Progenitor cell of endocrine pancreas (in vitro differentiated cells): ENCODE measurements around the gene XIST. TPM values are rescaled to one million over a fixed set of nuclear protein-coding genes. Genes with fewer than 3 reads are reported as not detected.

ENCODE experiments used
- DNase-seq: peaks from one replicate; pipeline ENCODE4 v3.0.0; 2021; ENCODE audit warnings: low spot score; ENCODE audit not compliant: unreplicated experiment
- H3K27ac Mint-ChIP-seq: 2 replicates; pipeline ENCODE4 v1.8.0; 2021; ENCODE audit warnings: mild to moderate bottlenecking, moderate library complexity, mixed read lengths
- H3K27me3 Mint-ChIP-seq: 2 replicates; pipeline ENCODE4 v1.8.0; 2021; ENCODE audit warnings: mixed read lengths
- H3K36me3 Mint-ChIP-seq: 2 replicates; pipeline ENCODE4 v1.8.0; 2022; ENCODE audit warnings: mixed read lengths; ENCODE audit not compliant: insufficient read depth
- H3K4me1 Mint-ChIP-seq: 2 replicates; pipeline ENCODE4 v1.8.0; 2021; ENCODE audit warnings: low read depth, mixed read lengths
- H3K4me3 Mint-ChIP-seq: 2 replicates; pipeline ENCODE4 v1.8.0; 2021; ENCODE audit warnings: low read depth, mild to moderate bottlenecking, moderate library complexity, mixed read lengths
- H3K9me3 Mint-ChIP-seq: 2 replicates; pipeline ENCODE4 v1.8.0; 2021; ENCODE audit warnings: low read depth, mixed read lengths
- CTCF ChIP-seq: fragments of 200-600 bp; sonication (generic); IDR thresholded peaks from one replicate; pipeline ENCODE4 v1.5.0; 2021; ENCODE audit warnings: antibody characterized with exemption, mild to moderate bottlenecking; ENCODE audit not compliant: unreplicated experiment
- total RNA-seq: library from RNA; stranded (reverse); gene quantifications from 2 replicates; pipeline ENCODE4 v1.2.1, GENCODE V29; 2021

Gene XIST
- total RNA-seq, 1 donor from 2014 or later = not detected

GRCh38 chrX:73836956-73837477 is 15.5 kb downstream of the XIST start:
- H3K36me3 Mint-ChIP-seq = no peaks in the 10 kb centered on the region

GRCh38 chrX:73834219-73834618 is 18.3 kb downstream of the XIST start:
- H3K4me1 Mint-ChIP-seq = no peaks in the 10 kb centered on the region

More at GRCh38 chrX:73836956-73837477, 15.5 kb downstream of the XIST start:
- Mint-ChIP-seq H3K27ac (no peak overlapping the region), H3K9me3 (no peaks in the 10 kb centered on the region), H3K4me3 (no peak overlapping the region), H3K27me3 (no peaks in the 10 kb centered on the region), H3K4me1 (no peaks in the 10 kb centered on the region)
- TF ChIP-seq CTCF = no peak
- no peak for DNase-seq

DNA sequence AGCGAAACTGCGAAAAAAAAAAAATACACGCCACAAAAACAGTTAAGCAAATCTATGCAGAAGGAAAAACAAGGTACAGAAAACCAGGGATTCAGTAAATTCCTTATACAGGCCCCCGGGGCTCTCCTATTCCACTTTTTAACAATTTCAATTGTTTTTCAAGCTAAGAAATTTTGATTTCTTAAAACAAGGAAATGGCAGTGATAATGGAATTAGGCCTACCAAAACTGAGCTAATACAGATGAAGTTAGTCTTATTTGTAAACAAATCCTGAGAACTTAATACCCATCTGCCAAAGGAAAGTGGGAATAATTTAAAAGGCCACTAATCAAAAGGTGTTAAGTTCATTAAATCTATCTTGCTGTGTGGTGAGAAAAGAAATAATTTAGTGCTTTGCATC is 20.2 kb downstream of the XIST start:
- Mint-ChIP-seq H3K36me3 (no peaks in the 10 kb centered on the region), H3K4me1 (no peaks in the 10 kb centered on the region), H3K27ac (no peak overlapping the region), H3K9me3 (no peaks in the 10 kb centered on the region), H3K27me3 (no peaks in the 10 kb centered on the region), H3K4me3 (no peak overlapping the region)
- no peak for DNase-seq
- no peak for TF ChIP-seq CTCF

More at GRCh38 chrX:73834219-73834618, 18.3 kb downstream of the XIST start:
- Mint-ChIP-seq H3K4me3 (no peak overlapping the region), H3K9me3 (no peaks in the 10 kb centered on the region), H3K36me3 (no peaks in the 10 kb centered on the region), H3K27me3 (no peaks in the 10 kb centered on the region), H3K27ac (no peak overlapping the region)
- DNase-seq = no peak
- no peak for TF ChIP-seq CTCF

DNA sequence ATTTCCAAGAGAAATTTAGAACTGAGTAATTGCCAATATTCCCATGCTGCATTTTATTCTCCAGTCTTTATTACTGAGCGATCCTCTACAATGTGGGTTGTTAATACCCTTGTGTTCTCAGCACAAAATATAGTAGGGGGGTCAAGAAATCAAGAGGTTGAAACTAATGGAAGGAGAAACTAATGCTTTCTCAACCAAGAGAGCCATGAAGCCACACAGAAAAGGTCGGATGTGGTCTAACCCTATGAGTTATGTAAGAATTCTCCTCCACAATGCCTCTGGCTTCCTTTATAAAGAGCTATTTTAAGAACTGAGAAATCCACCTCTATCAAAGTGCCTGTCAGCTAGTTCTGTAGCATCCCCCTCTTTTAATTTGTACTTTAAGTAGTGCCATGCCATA is 21.0 kb downstream of the XIST start:
- H3K27me3 Mint-ChIP-seq = no peaks in the 10 kb centered on the region
- H3K4me1 Mint-ChIP-seq = no peaks in the 10 kb centered on the region
- no peaks in the 10 kb centered on the region for H3K9me3 Mint-ChIP-seq
- no peak for DNase-seq
- H3K4me3 Mint-ChIP-seq = no peak overlapping the region
- no peaks in the 10 kb centered on the region for H3K36me3 Mint-ChIP-seq
- no peak for TF ChIP-seq CTCF
- H3K27ac Mint-ChIP-seq = no peak overlapping the region

GRCh38 chrX:73830489-73831414 is 21.8 kb downstream of the XIST start:
- Mint-ChIP-seq H3K36me3 (no peaks in the 10 kb centered on the region), H3K4me3 (no peak overlapping the region), H3K27ac (no peak overlapping the region), H3K27me3 (no peaks in the 10 kb centered on the region), H3K4me1 (no peaks in the 10 kb centered on the region), H3K9me3 (no peaks in the 10 kb centered on the region)
- no peak for DNase-seq
- no peak for TF ChIP-seq CTCF
